Astrocyte (in vitro differentiated cells and primary cell): Measurements from ENCODE around the gene CDC42BPA.

Experiments used
- CTCF ChIP-seq: IDR thresholded peaks from 2 replicates; pipeline ENCODE4 v1.5.1; 2011; ENCODE audit warnings: low read depth, mild to moderate bottlenecking, inconsistent platforms, low read length, moderate library complexity; ENCODE audit not compliant: insufficient read depth
- EZH2 ChIP-seq: IDR thresholded peaks from 2 replicates; pipeline ENCODE4 v1.6.1; 2012; ENCODE audit warnings: mild to moderate bottlenecking, low read length, inconsistent platforms; ENCODE audit not compliant: insufficient read depth

- TF ChIP-seq CTCF: no peak
- TF ChIP-seq EZH2: no peak
Observed at GRCh38 chr1:227306689-227307088, 11.6 kb downstream of the CDC42BPA start.
